HS-27A (cell line): Measurements from ENCODE around the gene LIN7A.

Experiments
- DNase-seq: peaks from one replicate; pipeline ENCODE4 v3.0.0-alpha.2; 2012; ENCODE audit warnings: low read depth, missing footprints

Gene LIN7A

GRCh38 chr12:80860206-80860605, 77.5 kb downstream of the LIN7A start:
- no peak for DNase-seq

GRCh38 chr12:80858356-80858755, 79.4 kb downstream of the LIN7A start:
- no peak for DNase-seq

GRCh38 chr12:80857311-80857710, 80.4 kb downstream of the LIN7A start:
- no peak for DNase-seq

GRCh38 chr12:80849337-80849736, 88.4 kb downstream of the LIN7A start:
- no peak for DNase-seq

- DNase-seq: no peak
Measured at GRCh38 chr12:80848858-80849257, 88.9 kb downstream of the LIN7A start.

- DNase-seq: no peak
Measured at GRCh38 chr12:80847575-80847974, 90.2 kb downstream of the LIN7A start.

GRCh38 chr12:80846952-80847351, 90.8 kb downstream of the LIN7A start:
- DNase-seq: no peak

GRCh38 chr12:80845639-80846038, 92.1 kb downstream of the LIN7A start:
- DNase-seq: no peak

GRCh38 chr12:80843969-80844368, 93.8 kb downstream of the LIN7A start:
- DNase-seq: no peak

- no peak for DNase-seq
Measured at GRCh38 chr12:80838708-80839107, 99.0 kb downstream of the LIN7A start.

GRCh38 chr12:80838024-80838658, 99.6 kb downstream of the LIN7A start:
- DNase-seq: no peak

- DNase-seq: peak; percentile 17
Measured at GRCh38 chr12:80837342-80837978, 100.3 kb downstream of the LIN7A start.

- no peak for DNase-seq
Measured at GRCh38 chr12:80834724-80835123, 103.0 kb downstream of the LIN7A start.

- no peak for DNase-seq
Measured at GRCh38 chr12:80830533-80831088, 107.1 kb downstream of the LIN7A start.

- no peak for DNase-seq
Measured at GRCh38 chr12:80829767-80830166, 108.0 kb downstream of the LIN7A start.

GRCh38 chr12:80825506-80825905, 112.2 kb downstream of the LIN7A start:
- no peak for DNase-seq

GRCh38 chr12:80823393-80823792, 114.3 kb downstream of the LIN7A start:
- no peak for DNase-seq

GRCh38 chr12:80821513-80822000, 116.2 kb downstream of the LIN7A start:
- no peak for DNase-seq

- no peak for DNase-seq
Measured at GRCh38 chr12:80818878-80819277, 118.9 kb downstream of the LIN7A start.

GRCh38 chr12:80815351-80815750, 122.4 kb downstream of the LIN7A start:
- DNase-seq: no peak

GRCh38 chr12:80814453-80814852, 123.3 kb downstream of the LIN7A start:
- DNase-seq: no peak

- DNase-seq: no peak
Measured at GRCh38 chr12:80813820-80814219, 123.9 kb downstream of the LIN7A start.

- DNase-seq: no peak
Measured at GRCh38 chr12:80811957-80812708, 125.6 kb downstream of the LIN7A start.
